Gastroesophageal sphincter (tissue), 4 donors: ENCODE data around the gene WDR87. TPM values are rescaled to one million over a fixed set of nuclear protein-coding genes. Genes with fewer than 3 reads are reported as not detected.

ENCODE experiments used
- ATAC-seq: fragments of 150-250 bp; one replicate; pipeline ENCODE4 v1.9.1; 2016; ENCODE audit warnings: mild to moderate bottlenecking, moderate library complexity
- H3K27ac ChIP-seq, 4 donors: fragments of 200-600 bp; sonication (generic) in 3 of 4; 1 replicate in 3 of 4; 2 replicates in 1 of 4; pipeline ENCODE4 v1.5.1; 2016 to 2019
- H3K27me3 ChIP-seq: fragments of 200-600 bp; sonication (generic); one replicate; pipeline ENCODE4 v1.5.1; 2019
- H3K36me3 ChIP-seq, 2 donors: fragments of 200-600 bp; sonication (generic); one replicate each; pipeline ENCODE4 v1.5.1; 2019; ENCODE audit warnings: control low read depth in 1 of 2
- H3K4me1 ChIP-seq, 3 donors: fragments of 200-600 bp; sonication (generic); 1 replicate in 2 of 3; 2 replicates in 1 of 3; pipeline ENCODE4 v1.5.1; 2016 to 2019; ENCODE audit warnings: control low read depth in 2 of 3
- H3K4me3 ChIP-seq, 2 donors: fragments of 200-600 bp; sonication (generic); one replicate each; pipeline ENCODE4 v1.5.1; 2019; ENCODE audit warnings: mild to moderate bottlenecking in 1 of 2, moderate library complexity in 1 of 2
- H3K9me3 ChIP-seq, 3 donors: fragments of 200-600 bp; sonication (generic); one replicate each; pipeline ENCODE4 v1.5.1; 2017 to 2019; ENCODE audit warnings: control low read depth in 2 of 3
- EP300 ChIP-seq: sonication (generic); formaldehyde crosslinking; IDR thresholded peaks from one replicate; pipeline ENCODE4 v1.6.1; 2017; ENCODE audit warnings: antibody characterized with exemption, mild to moderate bottlenecking
- POLR2A ChIP-seq, 2 donors: fragments of 450-650 bp; IDR thresholded peaks; one replicate each; pipeline ENCODE4 v1.6.1; 2017; ENCODE audit warnings: antibody characterized with exemption in 2 of 2, mild to moderate bottlenecking in 2 of 2, moderate library complexity in 1 of 2
- POLR2AphosphoS5 ChIP-seq: sonication (generic); formaldehyde crosslinking; IDR thresholded peaks from one replicate; pipeline ENCODE4 v1.6.1; 2017; ENCODE audit warnings: antibody characterized with exemption
- WGBS, 2 donors: methylation state at CpG; one replicate each; pipeline ENCODE4 v1.1.5; 2018; ENCODE audit warnings: low coverage in 1 of 2; 5-methylcytosine and 5-hydroxymethylcytosine counted together
- total RNA-seq, 4 donors: library from RNA; depleted of rRNA; stranded (reverse); fragments of >200 nt; gene quantifications; one replicate each; pipeline ENCODE4 v1.1.0, GENCODE V29; 2016
- TF ChIP-seq, protein P1 (sequence below), 4 experiments: fragments of 200-600 bp in 2 of 4; fragments of 450-650 bp in 2 of 4; sonication (generic) in 1 of 4; IDR thresholded peaks; one replicate each; pipeline ENCODE4 v1.5.1; 2017 to 2019; ENCODE audit warnings: antibody characterized with exemption in 4 of 4, mild to moderate bottlenecking in 2 of 4, moderate library complexity in 2 of 4

Gene WDR87
- total RNA-seq, 4 donors from 2014 or later = not detected

DNA sequence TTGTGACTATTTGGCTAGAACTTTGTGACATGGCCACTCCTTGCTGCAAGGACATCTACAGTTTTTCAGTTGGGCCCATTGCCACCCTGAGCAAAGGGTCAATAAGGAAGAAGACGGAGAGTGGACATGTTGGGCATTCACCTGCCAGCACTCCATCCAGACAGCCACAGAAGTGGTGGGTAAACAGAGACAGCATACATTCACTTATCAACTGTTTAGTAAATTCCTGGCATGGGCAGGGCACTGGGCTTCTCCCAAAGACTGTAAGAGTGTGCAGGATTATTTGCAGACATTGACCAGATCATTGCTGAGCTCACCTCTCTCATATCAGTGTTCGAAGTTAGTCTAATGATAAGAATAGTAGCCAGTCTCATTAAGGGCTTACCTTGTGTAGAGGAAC lies 29.8 kb upstream of the WDR87 start:
- Histone ChIP-seq H3K36me3 (no peaks in the 10 kb centered on the region), H3K4me3 (no peak overlapping the region), H3K27me3 (no peaks in the 10 kb centered on the region), H3K4me1 (peaks cover 0 to 31% (median 0%) of the 10 kb centered on the region in 3 donors), H3K9me3 (peaks cover 0 to 10% (median 0%) of the 10 kb centered on the region in 3 donors), H3K27ac (no peak overlapping the region)
- TF ChIP-seq, protein P1, sequence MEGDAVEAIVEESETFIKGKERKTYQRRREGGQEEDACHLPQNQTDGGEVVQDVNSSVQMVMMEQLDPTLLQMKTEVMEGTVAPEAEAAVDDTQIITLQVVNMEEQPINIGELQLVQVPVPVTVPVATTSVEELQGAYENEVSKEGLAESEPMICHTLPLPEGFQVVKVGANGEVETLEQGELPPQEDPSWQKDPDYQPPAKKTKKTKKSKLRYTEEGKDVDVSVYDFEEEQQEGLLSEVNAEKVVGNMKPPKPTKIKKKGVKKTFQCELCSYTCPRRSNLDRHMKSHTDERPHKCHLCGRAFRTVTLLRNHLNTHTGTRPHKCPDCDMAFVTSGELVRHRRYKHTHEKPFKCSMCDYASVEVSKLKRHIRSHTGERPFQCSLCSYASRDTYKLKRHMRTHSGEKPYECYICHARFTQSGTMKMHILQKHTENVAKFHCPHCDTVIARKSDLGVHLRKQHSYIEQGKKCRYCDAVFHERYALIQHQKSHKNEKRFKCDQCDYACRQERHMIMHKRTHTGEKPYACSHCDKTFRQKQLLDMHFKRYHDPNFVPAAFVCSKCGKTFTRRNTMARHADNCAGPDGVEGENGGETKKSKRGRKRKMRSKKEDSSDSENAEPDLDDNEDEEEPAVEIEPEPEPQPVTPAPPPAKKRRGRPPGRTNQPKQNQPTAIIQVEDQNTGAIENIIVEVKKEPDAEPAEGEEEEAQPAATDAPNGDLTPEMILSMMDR (IDR thresholded peaks at IDR 0.05) = no peak
- no peak for TF ChIP-seq POLR2A (IDR thresholded peaks at IDR 0.05)
- TF ChIP-seq EP300 = no peak
- TF ChIP-seq POLR2AphosphoS5 = no peak
- ATAC-seq = no peak
- 83% methylated on average over 2 of the region's 2 CpGs; no CpG with 5 or more reads in 1 of the 2 donors for WGBS, 2 donors

DNA sequence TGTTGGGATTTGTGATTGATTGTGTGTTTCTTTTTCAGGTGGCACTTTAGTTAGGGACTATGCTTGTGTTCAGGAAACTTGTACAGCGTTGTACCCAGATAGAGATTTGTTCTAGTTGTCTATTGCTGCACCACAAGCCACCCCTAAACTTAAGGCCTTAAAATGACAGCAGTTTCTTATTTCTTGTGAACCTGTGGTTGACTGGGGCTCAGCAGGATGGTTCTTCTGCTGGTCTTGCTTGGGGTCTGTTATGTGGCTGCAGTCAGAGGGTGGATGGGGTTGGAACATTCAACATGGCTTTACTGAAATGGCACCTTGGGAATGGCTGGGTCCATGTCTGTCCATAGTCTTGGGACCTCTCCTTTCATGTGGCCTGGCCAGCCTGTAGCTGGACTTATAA lies 28.9 kb upstream of the WDR87 start:
- 0 to 92% methylated on average over 1 of the region's 1 CpG for WGBS, 2 donors
- Histone ChIP-seq H3K36me3 (no peaks in the 10 kb centered on the region), H3K4me1 (peaks cover 0 to 31% (median 0%) of the 10 kb centered on the region in 3 donors), H3K4me3 (no peak overlapping the region), H3K9me3 (peaks cover 0 to 10% (median 0%) of the 10 kb centered on the region in 3 donors), H3K27ac (no peak overlapping the region), H3K27me3 (no peaks in the 10 kb centered on the region)
- TF ChIP-seq POLR2AphosphoS5 (no peak), EP300 (no peak), POLR2A (IDR thresholded peaks at IDR 0.05) (no peak)
- TF ChIP-seq, protein P1 (IDR thresholded peaks at IDR 0.05) = no peak
- no peak for ATAC-seq

DNA sequence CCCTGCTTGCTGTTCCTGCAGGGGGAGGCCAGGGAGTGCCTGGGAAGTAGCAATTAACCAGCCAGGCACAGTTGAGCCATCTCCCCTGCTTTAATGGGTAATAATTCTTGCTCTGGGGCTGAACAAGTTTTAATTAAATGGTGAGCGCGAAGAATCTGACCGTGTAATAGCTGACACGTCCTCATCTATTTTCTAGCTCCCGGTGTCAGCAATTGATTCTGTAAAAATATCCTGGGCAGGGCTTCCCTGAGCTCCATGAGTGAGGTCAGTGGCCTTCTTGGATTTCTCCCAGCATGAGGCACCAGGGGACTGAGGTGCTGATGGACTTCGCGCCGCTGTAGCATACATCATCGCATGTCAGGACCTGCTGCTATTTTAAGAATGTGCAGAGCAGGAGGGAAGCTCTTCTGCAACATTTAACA lies 27.6 kb upstream of the WDR87 start:
- Histone ChIP-seq H3K27me3 (no peaks in the 10 kb centered on the region), H3K36me3 (no peaks in the 10 kb centered on the region), H3K4me3 (no peak overlapping the region), H3K4me1 (peaks cover 0 to 31% (median 0%) of the 10 kb centered on the region in 3 donors), H3K9me3 (peaks cover 0 to 10% (median 0%) of the 10 kb centered on the region in 3 donors), H3K27ac (no peak overlapping the region)
- TF ChIP-seq EP300 (no peak), POLR2AphosphoS5 (no peak), POLR2A (IDR thresholded peaks at IDR 0.05) (no peak)
- TF ChIP-seq, protein P1 (IDR thresholded peaks at IDR 0.05) = no peak
- no peak for ATAC-seq
- WGBS, 2 donors = 19 to 37% methylated on average over 5 to 9 of the region's 9 CpGs

DNA sequence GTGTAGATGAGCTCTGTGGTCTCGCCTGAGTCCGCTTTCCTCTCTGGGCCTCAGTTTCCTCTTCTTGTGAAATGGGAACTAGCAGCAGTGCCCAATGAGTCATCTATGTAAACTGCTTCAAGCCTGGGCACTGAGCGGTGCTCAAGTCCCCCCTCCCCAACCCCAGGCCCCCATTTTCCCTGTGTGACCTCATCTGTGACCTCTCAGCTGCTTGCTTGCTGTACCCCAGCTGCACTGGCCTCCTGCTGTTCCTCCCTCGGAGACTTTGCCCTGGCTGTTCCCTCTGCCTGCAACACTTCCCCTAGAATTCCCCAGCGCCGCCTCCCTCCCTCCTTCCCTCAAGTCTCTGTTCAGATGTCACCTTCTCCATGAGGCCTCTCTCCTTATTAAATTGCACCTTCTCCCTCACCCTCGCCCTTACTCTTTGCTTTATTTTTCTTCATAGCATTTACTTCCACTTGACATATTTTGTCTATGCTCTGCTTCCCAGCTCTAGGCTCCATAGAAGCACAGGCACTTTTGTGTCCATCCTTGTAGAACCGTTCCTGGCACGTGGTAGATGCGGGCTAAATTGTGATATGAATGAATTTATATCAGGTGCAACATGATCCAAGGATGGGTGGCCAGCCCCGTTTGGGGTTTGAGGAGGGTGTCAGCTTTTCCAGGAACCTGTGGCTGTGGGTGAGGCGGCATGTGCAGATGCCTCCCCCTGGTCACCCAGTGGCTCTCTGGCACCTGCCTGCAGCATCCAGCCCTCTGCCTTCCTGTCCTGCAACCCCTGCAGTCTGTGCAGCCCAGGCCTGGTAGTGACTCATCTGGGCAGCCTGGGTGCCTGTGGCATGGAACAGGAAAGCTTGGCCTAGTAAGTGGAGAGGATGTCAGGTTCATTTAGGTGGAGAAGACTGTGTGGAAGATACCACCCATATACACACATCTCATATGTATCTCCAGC lies 26.9 kb upstream of the WDR87 start:
- Histone ChIP-seq H3K4me3 (no peak overlapping the region), H3K27me3 (no peaks in the 10 kb centered on the region), H3K27ac (no peak overlapping the region), H3K36me3 (no peaks in the 10 kb centered on the region), H3K9me3 (peaks cover 0 to 10% (median 0%) of the 10 kb centered on the region in 3 donors), H3K4me1 (peaks cover 0 to 31% (median 0%) of the 10 kb centered on the region in 3 donors)
- no peak for ATAC-seq
- TF ChIP-seq POLR2A (IDR thresholded peaks at IDR 0.05) (no peak), EP300 (no peak), POLR2AphosphoS5 (no peak)
- TF ChIP-seq, protein P1 (IDR thresholded peaks at IDR 0.05) = no peak
- 81 to 84% methylated on average over 9 to 10 of the region's 12 CpGs for WGBS, 2 donors
